ENCODE measurements around the gene FSTL4. TPM values are rescaled to one million over a fixed set of nuclear protein-coding genes. Genes with fewer than 3 reads are reported as not detected.

Gene FSTL4
- polyA plus RNA-seq, 1 donor (not counting 4 experiments of a cell fraction or from before 2014, with no cell fraction given) = 1.7 TPM

GRCh38 chr5:133262690-133263089 is 349.7 kb downstream of the FSTL4 start:
- no peak for TF ChIP-seq EZH2 (IDR thresholded peaks at IDR 0.05; ENCODE audit: low read length)
- TF ChIP-seq CTCF (optimal IDR thresholded peaks at IDR 0.05 in 1 of 3, IDR thresholded peaks at IDR 0.05 in 1 of 3, conservative IDR thresholded peaks at IDR 0.05 in 1 of 3; ENCODE audit: extremely low read depth in 1 of 3, insufficient read depth in 2 of 3, low read length in 3 of 3) = no peak
- dilution Hi-C loops (cut with MboI; ENCODE audit: extremely low pct_ligation_motif_present, low sequenced_read_pairs) = no loop called here
- Histone ChIP-seq H3K4me2 (ENCODE audit: control insufficient read depth, extremely low read depth, insufficient read depth, low read depth, low read length) (no peak overlapping the region), H3K9ac (ENCODE audit: control insufficient read depth, extremely low read depth, insufficient read depth, low read length) (no peak overlapping the region), H3K79me2 (ENCODE audit: control insufficient read depth, insufficient read depth, low read length) (no peaks in the 10 kb centered on the region), H2AFZ (ENCODE audit: control insufficient read depth, low read length) (no peak overlapping the region), H3K27ac (ENCODE audit: control insufficient read depth, insufficient read depth, low read length) (no peak overlapping the region), H4K20me1 (ENCODE audit: control insufficient read depth, extremely low read depth, insufficient read depth, low read length) (no peaks in the 10 kb centered on the region), H3K9me3 (ENCODE audit: control insufficient read depth, low read depth, low read length) (no peaks in the 10 kb centered on the region), H3K4me3 (ENCODE audit: control insufficient read depth in 2 of 3, extremely low read depth in 1 of 3, insufficient read depth in 2 of 3, low read depth in 1 of 3, low read length in 3 of 3) (no peak overlapping the region), H3K27me3 (ENCODE audit: control insufficient read depth, extremely low read depth, insufficient read depth, low read length) (peaks cover 19% of the 10 kb centered on the region), H3K9me1 (ENCODE audit: control insufficient read depth, extremely low read depth, insufficient read depth, low read length) (no peaks in the 10 kb centered on the region), H3K4me1 (ENCODE audit: control insufficient read depth, extremely low read depth, insufficient read depth, low read length) (no peaks in the 10 kb centered on the region), H3K36me3 (ENCODE audit: control insufficient read depth in 2 of 2, extremely low read depth in 1 of 2, insufficient read depth in 2 of 2, low read length in 2 of 2) (no peaks in the 10 kb centered on the region)
- FAIRE-seq = no peak
- no peak for DNase-seq (ENCODE audit: low read depth, low spot score)

DNA sequence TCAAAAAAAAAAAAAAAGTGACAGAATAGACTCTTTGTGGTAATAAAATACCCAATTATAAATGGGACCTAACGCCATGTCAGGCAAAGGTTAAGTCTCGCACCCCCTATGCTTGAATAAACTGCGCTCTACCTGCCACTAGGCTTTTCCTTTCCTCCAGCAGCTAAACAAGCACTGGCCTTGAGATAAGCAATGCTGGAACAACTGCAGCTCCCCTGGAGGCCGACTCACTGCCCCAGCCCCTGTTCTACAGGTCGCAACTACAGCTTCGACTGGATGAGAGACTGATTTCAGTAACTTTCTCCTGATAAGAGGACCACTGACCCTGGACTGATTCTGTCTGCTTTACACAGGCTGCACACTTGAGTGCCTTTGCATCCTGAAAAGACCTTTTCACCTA is 350.3 kb downstream of the FSTL4 start:
- dilution Hi-C loops (cut with MboI; ENCODE audit: extremely low pct_ligation_motif_present, low sequenced_read_pairs) = no loop called here
- Histone ChIP-seq H3K4me2 (ENCODE audit: control insufficient read depth, extremely low read depth, insufficient read depth, low read depth, low read length) (no peak overlapping the region), H3K27me3 (ENCODE audit: control insufficient read depth, extremely low read depth, insufficient read depth, low read length) (peaks cover 14% of the 10 kb centered on the region), H3K4me3 (ENCODE audit: control insufficient read depth in 2 of 3, extremely low read depth in 1 of 3, insufficient read depth in 2 of 3, low read depth in 1 of 3, low read length in 3 of 3) (no peak overlapping the region), H3K27ac (ENCODE audit: control insufficient read depth, insufficient read depth, low read length) (no peak overlapping the region), H2AFZ (ENCODE audit: control insufficient read depth, low read length) (no peak overlapping the region), H3K36me3 (ENCODE audit: control insufficient read depth in 2 of 2, extremely low read depth in 1 of 2, insufficient read depth in 2 of 2, low read length in 2 of 2) (no peaks in the 10 kb centered on the region), H3K9me3 (ENCODE audit: control insufficient read depth, low read depth, low read length) (no peaks in the 10 kb centered on the region), H3K4me1 (ENCODE audit: control insufficient read depth, extremely low read depth, insufficient read depth, low read length) (no peaks in the 10 kb centered on the region), H3K9ac (ENCODE audit: control insufficient read depth, extremely low read depth, insufficient read depth, low read length) (no peak overlapping the region), H3K79me2 (ENCODE audit: control insufficient read depth, insufficient read depth, low read length) (no peaks in the 10 kb centered on the region), H4K20me1 (ENCODE audit: control insufficient read depth, extremely low read depth, insufficient read depth, low read length) (no peaks in the 10 kb centered on the region), H3K9me1 (ENCODE audit: control insufficient read depth, extremely low read depth, insufficient read depth, low read length) (no peaks in the 10 kb centered on the region)
- DNase-seq (ENCODE audit: low read depth, low spot score) = no peak
- FAIRE-seq = no peak
- no peak for TF ChIP-seq EZH2 (IDR thresholded peaks at IDR 0.05; ENCODE audit: low read length)
- no peak for TF ChIP-seq CTCF (optimal IDR thresholded peaks at IDR 0.05 in 1 of 3, IDR thresholded peaks at IDR 0.05 in 1 of 3, conservative IDR thresholded peaks at IDR 0.05 in 1 of 3; ENCODE audit: extremely low read depth in 1 of 3, insufficient read depth in 2 of 3, low read length in 3 of 3)

Data from keratinocyte (primary cell).